ENCODE data around the gene TBL1XR1. TPM values are rescaled to one million over a fixed set of nuclear protein-coding genes. Genes with fewer than 3 reads are reported as not detected.

Gene TBL1XR1
- total RNA-seq, 4 donors from 2014 or later, result 51.6 to 91.1 (median 66.0) TPM

DNA sequence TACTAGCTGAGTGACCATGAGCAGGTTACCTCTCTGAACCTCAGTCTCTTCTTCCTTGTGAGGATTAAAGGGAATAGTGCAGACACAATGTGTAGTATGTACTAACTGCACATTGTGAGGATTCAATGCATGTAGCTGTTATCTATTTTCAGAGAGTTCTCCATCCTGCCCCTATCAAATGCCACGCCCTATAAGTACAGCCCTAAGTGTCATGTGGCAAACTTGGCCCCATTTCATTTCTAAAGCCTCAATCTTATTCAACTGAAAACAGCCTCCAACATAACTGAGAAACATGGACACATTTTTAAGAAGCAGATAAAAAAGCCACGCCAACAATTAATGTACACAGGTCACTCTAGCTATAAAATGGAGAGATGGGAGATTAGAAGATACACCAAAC, 220.0 kb downstream of the TBL1XR1 start:
- TF ChIP-seq, protein P1, sequence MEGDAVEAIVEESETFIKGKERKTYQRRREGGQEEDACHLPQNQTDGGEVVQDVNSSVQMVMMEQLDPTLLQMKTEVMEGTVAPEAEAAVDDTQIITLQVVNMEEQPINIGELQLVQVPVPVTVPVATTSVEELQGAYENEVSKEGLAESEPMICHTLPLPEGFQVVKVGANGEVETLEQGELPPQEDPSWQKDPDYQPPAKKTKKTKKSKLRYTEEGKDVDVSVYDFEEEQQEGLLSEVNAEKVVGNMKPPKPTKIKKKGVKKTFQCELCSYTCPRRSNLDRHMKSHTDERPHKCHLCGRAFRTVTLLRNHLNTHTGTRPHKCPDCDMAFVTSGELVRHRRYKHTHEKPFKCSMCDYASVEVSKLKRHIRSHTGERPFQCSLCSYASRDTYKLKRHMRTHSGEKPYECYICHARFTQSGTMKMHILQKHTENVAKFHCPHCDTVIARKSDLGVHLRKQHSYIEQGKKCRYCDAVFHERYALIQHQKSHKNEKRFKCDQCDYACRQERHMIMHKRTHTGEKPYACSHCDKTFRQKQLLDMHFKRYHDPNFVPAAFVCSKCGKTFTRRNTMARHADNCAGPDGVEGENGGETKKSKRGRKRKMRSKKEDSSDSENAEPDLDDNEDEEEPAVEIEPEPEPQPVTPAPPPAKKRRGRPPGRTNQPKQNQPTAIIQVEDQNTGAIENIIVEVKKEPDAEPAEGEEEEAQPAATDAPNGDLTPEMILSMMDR (IDR thresholded peaks at IDR 0.05), result no peak
- TF ChIP-seq POLR2A (IDR thresholded peaks at IDR 0.05), result no peak
- no peak for DNase-seq (ENCODE audit: low spot score in 2 of 2)
- H3K4me3 ChIP-seq (ENCODE audit: low read depth, poor library complexity, severe bottlenecking), result no peak overlapping the region
- intact Hi-C loops (cut with DNase I; ENCODE audit: low total_unique reads), result no loop called here
- 89 to 95% methylated on average over 2 of the region's 2 CpGs for WGBS, 2 donors

GRCh38 chr3:176976586-176976985, 220.7 kb downstream of the TBL1XR1 start:
- no peak for DNase-seq (ENCODE audit: low spot score in 2 of 2)
- 90 to 93% methylated on average over 10 of the region's 10 CpGs for WGBS, 2 donors
- TF ChIP-seq, protein P1 (IDR thresholded peaks at IDR 0.05), result no peak
- TF ChIP-seq POLR2A (IDR thresholded peaks at IDR 0.05), result no peak
- intact Hi-C loops (cut with DNase I; ENCODE audit: low total_unique reads), result no loop called here
- H3K4me3 ChIP-seq (ENCODE audit: low read depth, poor library complexity, severe bottlenecking), result no peak overlapping the region

- WGBS, 2 donors, result 72% methylated on average over 4 of the region's 4 CpGs
- TF ChIP-seq, protein P1 (IDR thresholded peaks at IDR 0.05), result no peak
- no peak for TF ChIP-seq POLR2A (IDR thresholded peaks at IDR 0.05)
- H3K4me3 ChIP-seq (ENCODE audit: low read depth, poor library complexity, severe bottlenecking), result no peak overlapping the region
- DNase-seq (ENCODE audit: low spot score in 2 of 2), result no peak
- intact Hi-C loops (cut with DNase I; ENCODE audit: low total_unique reads), result no loop called here
These were observed 223.0 kb downstream of the TBL1XR1 start for GRCh38 chr3:176974279-176974678.

GRCh38 chr3:176971613-176972174, 225.6 kb downstream of the TBL1XR1 start:
- TF ChIP-seq, protein P1 (IDR thresholded peaks at IDR 0.05), result no peak
- TF ChIP-seq POLR2A (IDR thresholded peaks at IDR 0.05), result no peak
- no peak overlapping the region for H3K4me3 ChIP-seq (ENCODE audit: low read depth, poor library complexity, severe bottlenecking)
- intact Hi-C loops (cut with DNase I; ENCODE audit: low total_unique reads), result no loop called here
- 95% methylated on average over 5 of the region's 5 CpGs for WGBS, 2 donors
- DNase-seq (ENCODE audit: low spot score in 2 of 2), result no peak

GRCh38 chr3:176970770-176971169, 226.5 kb downstream of the TBL1XR1 start:
- WGBS, 2 donors, result 75 to 95% methylated on average over 3 of the region's 3 CpGs
- no peak overlapping the region for H3K4me3 ChIP-seq (ENCODE audit: low read depth, poor library complexity, severe bottlenecking)
- DNase-seq (ENCODE audit: low spot score in 2 of 2), result no peak
- intact Hi-C loops (cut with DNase I; ENCODE audit: low total_unique reads), result no loop called here
- TF ChIP-seq POLR2A (IDR thresholded peaks at IDR 0.05), result no peak
- TF ChIP-seq, protein P1 (IDR thresholded peaks at IDR 0.05), result no peak

DNA sequence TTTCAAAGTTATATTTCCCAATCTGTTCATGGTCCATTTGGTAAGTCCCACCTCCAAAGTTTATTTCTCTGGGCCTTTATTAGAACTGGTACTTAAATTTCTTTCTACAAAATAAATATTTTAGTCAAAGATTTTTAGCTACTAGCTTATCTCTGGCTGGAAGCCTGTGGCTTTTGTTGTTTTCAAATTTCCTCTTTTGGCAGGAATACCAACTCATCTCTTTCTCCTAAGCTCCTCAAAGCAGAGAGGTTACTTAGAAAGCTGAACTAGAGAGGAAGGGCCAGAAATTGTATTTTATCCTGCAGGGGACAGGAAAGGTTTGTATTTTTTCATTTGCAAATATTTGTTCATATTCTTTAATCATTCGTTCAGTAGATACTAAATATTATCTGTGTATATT, 227.8 kb downstream of the TBL1XR1 start:
- TF ChIP-seq, protein P1 (IDR thresholded peaks at IDR 0.05), result no peak
- no peak for TF ChIP-seq POLR2A (IDR thresholded peaks at IDR 0.05)
- H3K4me3 ChIP-seq (ENCODE audit: low read depth, poor library complexity, severe bottlenecking), result no peak overlapping the region
- intact Hi-C loops (cut with DNase I; ENCODE audit: low total_unique reads), result no loop called here
- DNase-seq (ENCODE audit: low spot score in 2 of 2), result no peak
- WGBS, 2 donors, result 71 to 74% methylated on average over 1 of the region's 1 CpG
